Amygdala (tissue), 56 donors: ENCODE measurements around the gene MDN1.
A peak's percentile ranks its signal among the peaks of the same experiment; 100 is the strongest.

ENCODE experiments used
- DNase-seq, 56 donors: peaks; one replicate each; lab custom pipeline; 2025; lab: John Stamatoyannopoulos, UW

MDN1 gene

DNA sequence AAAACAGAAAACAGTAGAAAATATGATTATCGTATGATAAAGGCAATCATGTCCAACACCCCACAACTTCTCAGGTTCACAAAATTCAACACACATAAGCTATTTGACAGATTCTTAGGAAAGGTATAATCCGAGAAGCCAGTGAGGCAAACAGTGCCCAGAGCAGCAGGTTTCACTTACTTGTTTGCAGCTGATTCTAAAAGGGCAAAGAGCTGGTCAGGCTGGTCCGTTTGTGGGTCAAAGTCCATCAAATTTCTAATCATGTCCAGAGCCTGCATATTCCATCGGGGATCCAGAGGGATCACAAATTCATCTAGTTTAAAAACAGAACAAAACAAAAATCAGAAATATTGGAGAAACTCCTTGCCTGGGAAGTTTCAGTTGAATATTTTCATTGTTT lies 111.3 kb downstream of the MDN1 start:
- DNase-seq: no peak

DNA sequence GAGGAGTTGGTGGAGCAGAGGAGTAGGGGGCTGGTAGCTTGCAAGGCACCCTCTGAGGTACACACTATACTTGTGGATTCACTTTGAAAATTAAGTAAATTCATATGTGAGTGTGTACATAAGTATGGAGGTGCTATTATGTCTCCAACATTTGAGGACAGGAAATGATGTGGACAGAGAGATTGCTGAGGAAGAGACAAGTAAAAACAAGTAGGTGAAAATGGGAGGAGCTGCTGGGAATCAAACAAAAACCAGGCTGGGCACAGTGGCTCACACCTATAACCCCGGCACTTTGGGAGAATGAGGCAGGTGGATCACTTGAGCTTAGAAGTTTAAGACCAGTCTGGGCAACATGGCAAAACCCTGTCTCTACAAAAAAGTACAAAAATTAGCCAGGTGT lies 111.8 kb downstream of the MDN1 start:
- DNase-seq: no peak

DNA sequence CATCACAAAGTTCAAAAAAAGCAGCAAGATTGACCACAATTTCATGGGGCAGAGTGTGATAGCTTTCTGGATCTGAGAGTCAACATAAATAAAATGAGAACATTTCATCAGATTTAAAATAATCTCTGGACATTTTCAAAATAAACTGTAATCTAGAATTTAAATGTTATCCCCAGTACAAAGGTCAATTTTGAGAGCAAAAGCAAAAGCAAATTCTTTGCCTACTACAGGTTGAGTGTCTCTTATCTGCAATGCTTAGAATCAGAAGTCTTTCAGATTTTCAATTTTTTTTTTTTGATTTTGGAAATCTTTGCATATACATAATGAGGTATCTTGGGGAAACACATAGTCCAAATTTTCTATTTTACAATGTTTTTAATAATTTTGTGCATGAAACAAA lies 113.5 kb downstream of the MDN1 start:
- no peak for DNase-seq

DNA sequence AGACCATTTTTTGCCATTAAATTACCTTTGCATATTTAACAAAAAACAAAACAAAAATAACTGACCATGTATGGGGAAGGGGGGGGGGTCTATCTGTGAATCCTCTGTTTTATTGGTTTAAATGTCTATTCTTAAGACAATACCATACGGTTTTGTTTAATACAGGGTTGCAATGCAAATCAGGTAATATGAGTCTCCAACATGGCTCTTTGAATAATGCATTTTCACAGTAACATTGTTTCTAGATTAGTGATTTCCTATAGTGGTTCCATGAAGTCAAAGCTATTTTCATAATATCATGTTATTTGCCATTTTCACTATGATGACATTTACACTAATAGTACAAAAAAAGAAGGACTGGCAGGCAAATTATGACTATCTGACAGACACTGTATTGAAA lies 116.3 kb downstream of the MDN1 start:
- DNase-seq: no peak

DNA sequence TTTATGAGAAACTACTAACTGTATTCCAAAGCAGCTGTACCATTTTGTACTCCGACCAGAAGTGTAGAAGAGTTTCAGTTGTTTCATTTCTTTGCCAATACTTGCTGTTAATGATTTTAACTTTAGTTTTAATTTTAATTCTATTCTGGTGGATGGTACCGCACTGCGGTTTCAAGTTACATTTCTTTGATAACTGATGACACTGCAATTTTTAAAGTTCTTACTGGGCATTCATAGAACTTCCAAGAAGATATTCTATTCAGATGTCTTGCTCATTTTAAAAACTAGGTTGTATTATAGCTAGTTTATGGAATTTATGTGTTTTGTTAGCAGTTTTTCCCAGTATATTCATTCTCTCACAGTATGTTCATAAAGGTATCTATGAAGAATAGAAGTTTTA lies 117.2 kb downstream of the MDN1 start:
- DNase-seq: no peak

DNA sequence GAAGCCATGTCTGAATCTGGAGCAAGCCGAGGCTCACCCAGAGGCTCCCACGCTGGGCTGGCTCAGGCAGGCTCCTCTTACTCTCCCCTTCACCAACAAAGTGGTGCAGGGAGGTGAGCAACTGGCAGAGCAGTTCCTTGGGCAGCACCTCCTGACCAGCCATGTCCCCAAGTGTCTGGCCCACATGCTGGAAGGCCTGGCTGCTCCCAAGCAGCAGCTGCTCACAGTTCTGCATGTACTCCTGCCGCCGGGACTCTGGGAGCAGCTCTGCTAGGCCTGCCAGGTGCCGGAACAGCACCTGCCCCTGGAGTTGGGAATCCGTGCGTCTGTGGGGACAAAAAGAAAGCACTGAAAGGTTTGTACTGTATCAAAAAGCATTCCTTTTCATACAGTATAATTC lies 123.9 kb downstream of the MDN1 start:
- DNase-seq: no peak

DNA sequence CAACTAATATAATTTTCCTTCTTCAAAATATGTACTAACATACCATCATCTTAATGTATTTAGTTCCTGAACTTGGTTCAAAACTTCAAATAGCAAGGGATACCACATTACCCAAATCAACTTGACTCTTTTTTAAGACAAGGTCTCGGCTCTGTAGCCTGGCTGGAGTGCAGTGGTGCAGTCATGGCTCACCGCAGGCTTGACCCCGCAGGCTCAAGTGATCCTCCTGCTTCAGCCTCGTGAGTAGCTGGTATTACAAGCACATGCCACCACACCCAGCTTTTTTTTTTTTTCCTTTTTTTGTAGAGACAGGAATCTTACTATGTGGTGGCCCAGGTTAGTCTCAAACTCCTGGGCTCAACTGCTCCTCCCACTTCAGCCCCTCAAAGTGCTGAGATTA lies 125.2 kb downstream of the MDN1 start:
- no peak for DNase-seq

DNA sequence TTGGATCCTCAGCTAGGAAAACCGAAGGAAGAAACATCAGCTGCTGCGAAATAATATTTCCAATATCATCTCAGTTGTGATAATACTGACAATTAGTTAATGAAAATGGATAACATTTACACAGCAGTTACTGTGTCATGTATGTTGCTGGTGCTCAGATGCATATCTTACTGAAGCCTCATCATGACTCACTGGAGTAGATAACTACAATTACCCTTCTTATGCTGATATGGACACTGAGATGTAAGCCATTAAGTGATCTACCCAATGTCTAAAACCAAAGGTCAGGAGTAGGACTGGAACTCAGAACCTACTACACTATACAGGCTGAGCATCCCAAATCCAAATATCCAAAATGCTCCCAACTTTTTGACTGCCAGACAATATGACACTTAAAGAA lies 126.4 kb downstream of the MDN1 start:
- no peak for DNase-seq

DNA sequence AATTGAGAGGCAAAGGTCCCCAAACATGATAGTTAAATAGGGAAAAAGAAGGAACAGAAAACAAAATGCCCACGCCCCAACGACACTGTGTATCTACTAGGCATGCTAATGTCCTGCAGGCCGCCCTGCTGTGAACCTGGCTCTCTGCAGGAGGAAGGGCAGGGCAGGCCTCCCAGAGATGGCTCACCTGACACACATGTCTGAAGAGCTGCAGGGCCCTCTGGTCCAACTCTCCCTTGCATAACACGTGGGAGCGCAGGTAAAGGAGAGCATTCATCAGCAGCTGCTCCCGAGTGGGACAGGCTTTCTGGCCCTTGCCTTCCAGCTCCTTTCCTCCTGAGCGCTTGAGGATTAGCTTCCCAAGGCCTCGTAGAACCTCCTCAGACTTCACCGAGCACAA lies 127.3 kb downstream of the MDN1 start:
- no peak for DNase-seq

DNA sequence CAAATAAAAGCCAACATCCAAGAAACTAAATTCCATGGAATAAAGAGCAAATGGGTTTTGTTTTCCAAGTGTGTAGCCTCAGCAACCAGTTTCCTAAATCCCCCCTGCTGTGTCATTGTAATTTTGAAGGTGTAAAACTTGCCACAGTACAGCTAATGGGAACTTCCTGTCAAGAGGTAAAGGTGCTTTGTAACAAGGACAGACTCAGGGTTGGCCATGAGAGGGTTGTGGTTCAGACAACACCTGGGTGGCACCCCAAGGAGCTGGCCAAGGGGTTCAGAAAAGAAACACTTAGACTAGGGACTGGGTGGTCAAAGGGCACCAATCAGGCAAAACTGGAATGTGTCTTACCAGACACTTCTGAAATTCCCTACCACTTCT lies 128.7 kb downstream of the MDN1 start:
- no peak for DNase-seq

DNA sequence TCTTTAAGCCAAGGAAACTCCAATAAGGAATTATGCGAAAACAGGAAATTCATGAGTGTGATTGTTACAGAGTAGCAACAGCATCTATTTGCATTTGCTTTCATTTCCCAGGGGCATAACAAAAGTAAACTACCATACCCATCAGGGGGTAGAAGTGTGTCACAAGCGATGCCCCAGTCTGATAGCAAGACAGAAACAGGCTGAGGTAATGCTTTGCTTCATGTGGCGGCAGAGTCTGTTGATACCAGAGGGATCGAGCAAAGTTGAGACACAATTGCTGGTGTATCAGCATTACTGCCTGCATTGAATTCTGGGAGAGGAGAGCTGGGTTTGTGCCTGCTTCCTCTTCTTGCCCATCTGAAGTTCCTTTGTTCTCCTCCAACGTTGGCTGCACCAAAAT lies 129.9 kb downstream of the MDN1 start:
- DNase-seq: peak in 54 of 56 donors; percentile 6 to 85 (median 55)

DNA sequence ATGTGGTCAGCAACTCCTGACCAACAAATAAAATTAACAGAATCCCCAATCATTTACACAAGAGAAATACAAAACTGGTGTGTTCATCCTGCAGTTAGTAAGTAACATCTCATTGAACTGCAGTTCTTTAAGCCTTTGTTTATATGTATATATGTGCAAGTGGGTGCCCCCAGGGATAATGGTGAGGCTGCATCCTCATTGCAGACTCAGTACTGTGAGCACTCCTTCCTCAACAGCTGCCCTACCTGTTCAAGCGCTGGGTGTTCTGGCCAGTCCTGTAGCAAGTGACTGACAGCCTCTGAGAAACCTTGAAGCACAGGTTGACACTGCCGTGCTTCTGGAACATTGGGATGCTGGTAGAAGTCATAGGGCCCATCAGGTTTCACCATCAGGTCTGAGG lies 131.3 kb downstream of the MDN1 start:
- no peak for DNase-seq

DNA sequence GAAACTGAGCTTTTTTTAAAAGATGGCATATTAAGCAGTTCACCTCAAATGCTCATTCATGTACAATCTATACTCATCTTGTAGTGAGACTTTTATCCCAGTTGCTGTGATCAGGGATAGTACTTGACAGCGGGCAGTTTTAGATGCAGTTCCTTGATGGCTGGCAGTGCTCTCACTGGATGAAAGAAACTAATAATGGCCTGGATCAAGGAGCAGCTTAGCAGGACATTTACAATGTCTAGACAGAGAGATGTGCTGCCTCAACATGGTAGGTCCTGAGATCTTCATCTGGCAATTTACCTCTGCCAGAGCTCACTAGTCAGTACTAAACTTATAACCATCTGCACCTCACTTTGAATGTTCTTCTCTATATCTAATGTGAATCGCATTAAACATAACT lies 134.3 kb downstream of the MDN1 start:
- DNase-seq: no peak

DNA sequence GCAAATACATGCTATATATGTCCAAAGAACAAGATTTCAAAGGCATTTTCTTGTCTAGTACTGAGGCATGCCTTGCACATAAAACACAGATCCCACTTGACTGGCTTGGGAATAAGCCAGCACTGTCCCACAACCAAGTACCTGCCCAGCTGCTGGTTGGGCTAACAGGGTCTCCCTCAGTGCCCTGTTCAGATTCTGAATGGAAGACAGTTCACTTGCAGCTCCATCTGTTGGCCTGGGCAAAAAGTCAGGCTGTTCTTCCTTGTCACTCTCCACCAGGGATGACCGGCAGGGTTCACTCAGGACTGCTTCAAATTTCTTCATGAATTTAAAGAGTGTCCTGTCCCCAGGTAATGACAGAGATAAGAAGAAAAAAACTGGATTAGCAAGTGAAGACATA lies 136.6 kb downstream of the MDN1 start:
- DNase-seq: no peak

DNA sequence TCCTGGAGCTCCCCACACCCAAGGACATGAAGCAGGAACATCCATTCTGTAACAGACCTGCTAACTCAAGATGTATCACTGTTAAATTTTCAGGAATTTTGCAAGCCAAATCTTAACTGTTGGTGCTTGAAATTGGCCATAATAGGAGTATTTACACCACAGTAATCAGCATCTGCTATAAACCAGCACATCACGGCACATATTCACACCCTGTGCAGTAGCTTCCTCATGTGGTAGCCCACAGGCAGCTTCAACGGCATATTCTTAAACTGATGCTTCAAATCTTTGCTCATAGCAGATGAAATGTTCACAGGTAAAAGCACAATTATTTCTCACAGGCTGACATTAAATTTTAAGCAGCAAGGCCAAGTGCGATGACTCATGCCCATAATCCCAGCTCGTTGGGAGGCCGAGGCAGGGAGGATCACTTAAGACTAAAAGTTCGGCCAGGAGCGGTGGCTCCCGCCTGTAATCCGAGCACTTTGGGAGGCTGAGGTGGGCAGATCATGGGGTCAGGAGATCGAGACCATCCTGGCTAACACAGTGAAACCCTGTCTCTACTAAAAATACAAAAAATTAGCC lies 137.5 kb downstream of the MDN1 start:
- no peak for DNase-seq

DNA sequence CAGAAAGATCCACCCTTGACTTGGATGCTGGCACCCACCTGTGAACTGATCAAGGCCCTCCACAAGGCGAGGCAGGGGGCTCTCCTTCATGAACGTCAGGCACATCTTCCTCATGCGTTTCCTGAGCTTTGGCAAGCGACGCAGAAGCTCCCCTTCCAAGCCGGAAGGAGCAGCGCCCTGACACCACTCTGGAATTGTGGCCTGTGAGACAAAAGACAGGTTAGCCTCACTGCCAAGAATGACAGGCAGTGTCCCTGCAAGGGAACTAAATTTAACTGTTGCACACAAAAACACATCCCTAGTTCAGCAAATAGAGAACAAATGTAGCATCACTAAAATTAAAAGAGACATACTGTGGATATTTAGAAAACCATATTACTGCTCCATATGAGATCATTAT lies 139.0 kb downstream of the MDN1 start:
- DNase-seq: no peak

DNA sequence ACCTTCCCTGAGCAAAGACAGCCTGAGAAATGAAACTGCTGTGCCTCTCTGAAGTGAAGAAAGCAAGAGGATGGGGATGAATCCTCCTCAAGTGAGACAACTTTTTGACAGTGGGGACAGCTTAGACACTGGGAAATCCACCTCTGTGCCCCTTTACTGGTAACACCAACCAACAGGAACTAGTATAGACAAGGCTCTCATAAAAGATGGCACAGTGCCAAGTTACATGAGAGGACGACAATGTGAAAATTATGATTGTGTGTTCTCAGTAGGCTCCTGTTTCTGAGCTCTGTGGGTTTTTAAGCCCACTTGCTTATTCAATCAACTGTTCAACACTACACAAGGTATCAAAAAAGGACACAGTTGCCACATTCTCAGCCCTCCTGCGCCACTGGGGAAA lies 139.4 kb downstream of the MDN1 start:
- no peak for DNase-seq

DNA sequence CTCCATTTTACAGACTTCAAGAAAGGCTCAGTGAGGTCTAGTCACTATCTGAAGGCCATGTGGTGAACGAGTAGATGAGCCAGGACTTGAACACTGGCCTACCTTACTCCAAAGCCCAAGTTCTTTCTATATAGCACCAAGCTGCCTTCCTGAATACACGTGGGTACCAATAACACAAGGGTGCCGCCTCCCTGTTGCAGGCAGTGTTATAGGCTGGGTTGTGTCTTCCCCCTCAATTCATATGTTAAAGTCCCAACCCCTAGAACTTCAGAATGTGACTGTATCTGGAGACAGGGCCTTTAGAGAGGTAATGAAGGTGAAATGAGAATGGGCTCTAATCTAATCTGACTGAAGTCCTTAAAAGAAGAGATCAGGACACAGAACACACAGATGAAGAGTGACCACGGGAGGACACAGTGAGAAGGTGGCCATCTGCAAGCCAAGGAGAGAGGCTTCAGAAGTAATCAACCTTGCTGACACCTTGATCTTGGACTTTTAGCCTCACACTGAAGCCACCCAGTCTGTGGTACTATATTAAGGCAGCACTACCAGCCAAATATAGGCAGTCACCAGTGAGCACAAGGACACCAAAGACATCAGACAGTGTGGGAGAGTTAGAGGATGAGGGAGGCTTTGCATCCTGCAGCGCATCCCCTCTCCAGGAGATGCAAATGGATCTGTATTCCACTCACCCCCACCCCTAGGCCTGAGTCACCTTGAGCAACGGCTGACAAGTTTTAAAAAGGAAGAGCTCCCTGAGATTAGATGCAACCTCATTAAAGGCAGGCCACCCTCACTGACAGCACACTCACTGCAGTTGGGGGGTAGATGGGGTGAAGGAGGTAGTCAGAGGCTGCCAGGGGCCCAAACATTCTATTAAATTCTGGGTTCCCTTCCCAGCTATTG lies 140.1 kb downstream of the MDN1 start:
- peak in 1 of 56 donors; percentile 6 for DNase-seq

DNA sequence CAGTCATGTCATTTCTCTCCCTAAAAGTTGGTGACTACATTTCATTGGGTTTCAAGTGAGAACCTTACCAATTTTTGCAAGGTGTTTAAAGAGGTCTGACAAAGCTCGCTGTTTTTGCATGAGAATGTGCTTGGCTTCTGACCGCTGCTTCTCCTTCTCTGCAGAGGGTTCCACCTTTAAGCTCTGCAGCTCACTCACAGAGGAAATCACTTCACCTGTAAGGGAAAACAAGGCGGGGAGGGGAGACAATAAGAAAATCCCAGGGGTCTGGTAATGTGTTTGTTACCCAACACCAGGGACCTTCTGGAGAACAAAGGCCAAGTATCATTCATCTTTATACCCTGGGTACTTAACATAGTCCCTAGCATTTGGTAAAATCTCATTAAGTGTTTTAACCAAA lies 141.1 kb downstream of the MDN1 start:
- no peak for DNase-seq

DNA sequence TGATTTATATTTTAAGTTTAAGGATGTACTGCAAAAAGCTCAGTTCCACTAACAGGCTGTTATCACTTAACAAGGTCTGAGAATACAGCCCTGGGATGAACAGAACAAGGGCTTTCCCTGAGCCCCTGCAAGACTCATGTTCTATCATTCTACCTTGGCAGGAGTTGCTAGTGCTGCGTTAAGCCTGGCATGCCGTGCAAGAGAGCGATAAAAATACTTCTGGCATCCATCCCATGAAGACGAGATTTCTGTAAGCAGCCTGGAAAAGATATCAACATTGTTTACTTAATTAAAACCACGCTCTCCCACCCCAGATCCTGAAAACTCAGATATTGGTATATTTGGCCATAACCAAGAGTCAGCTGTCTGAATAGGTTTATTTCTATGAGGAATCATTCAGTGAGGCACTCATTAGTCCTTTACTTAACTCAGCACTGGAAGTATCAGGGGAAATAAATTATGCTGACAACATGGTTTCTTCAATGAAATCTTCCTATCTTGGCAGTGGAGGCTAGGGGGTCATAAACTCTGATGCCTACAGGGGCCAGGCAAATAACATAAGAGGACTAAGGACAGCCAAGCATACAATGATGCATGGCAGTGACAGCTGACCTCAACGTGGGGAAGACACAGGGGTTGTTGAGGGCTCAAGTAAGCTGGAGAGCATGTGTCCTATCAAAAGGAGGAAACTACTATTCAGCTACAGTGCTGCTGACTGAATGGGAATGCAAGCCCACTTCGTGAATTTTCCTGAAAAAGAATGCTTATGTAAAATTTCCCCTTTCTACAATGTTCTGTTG lies 143.4 kb downstream of the MDN1 start:
- DNase-seq: peak in 2 of 56 donors; percentile 17 to 24

DNA sequence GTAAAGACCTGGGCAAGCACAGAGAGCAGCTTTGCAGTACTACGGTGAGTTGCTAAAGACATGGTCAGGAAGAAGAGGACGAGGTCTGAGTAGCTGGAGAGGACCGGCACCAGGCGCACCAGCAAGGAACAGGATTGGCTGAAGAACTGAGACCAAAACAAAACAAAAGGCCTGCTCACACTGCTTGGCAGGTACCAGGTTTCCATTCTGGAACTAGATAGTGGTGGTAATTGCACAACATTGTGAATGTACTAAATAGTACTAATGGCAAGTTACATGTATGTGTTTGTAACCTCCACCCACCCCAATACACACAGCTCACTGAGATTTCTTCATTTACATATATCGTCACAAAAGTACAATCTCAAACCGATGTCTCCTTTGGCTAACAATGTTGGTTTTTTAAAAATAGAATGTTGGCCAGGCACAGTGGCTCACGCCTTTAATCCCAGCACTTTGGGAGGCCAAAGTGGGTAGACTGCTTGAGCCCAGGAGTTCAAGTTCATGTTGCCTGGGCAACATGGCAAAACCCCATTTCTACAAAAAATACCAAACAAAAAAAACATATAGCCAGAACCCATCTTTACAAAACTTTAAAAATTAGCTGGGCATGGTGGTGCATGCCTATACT lies 148.5 kb downstream of the MDN1 start:
- no peak for DNase-seq
